ENCODE results near the gene PVR. TPM values are rescaled to one million over a fixed set of nuclear protein-coding genes. Genes with fewer than 3 reads are reported as not detected.
"Not testable (repeated sequence)": the region's sequence is repeated elsewhere in the genome, so short reads cannot be mapped to it uniquely, and the experiment has no call there.

Gene PVR
- total RNA-seq, 2 donors from 2014 or later, result 21.2 to 31.6 TPM

GRCh38 chr19:44707794-44708193 is 64.1 kb downstream of the PVR start:
- no peaks in the 10 kb centered on the region for H3K4me1 Mint-ChIP-seq
- no peaks in the 10 kb centered on the region for H3K36me3 Mint-ChIP-seq (ENCODE audit: low read depth)
- 95 to 96% methylated on average over 9 to 20 of the region's 20 CpGs for WGBS, 2 experiments (ENCODE audit: insufficient coverage in 1 of 2, insufficient read length in 1 of 2)
- Histone ChIP-seq H3K27me3 (ENCODE audit: control insufficient read depth, insufficient read depth, low read length, poor library complexity, severe bottlenecking) (no peaks in the 10 kb centered on the region), H3K27ac (ENCODE audit: low read depth, low read length) (no peak overlapping the region), H3K9me3 (ENCODE audit: control insufficient read depth, low read length) (no peaks in the 10 kb centered on the region), H3K4me1 (ENCODE audit: control insufficient read depth, insufficient read depth, low read length) (no peaks in the 10 kb centered on the region), H3K9ac (ENCODE audit: extremely low read depth, low read length, poor library complexity, severe bottlenecking) (no peak overlapping the region), H3K36me3 (ENCODE audit: control insufficient read depth, insufficient read depth, low read length) (no peaks in the 10 kb centered on the region), H3K4me3 (ENCODE audit: low read length) (no peak overlapping the region)
- DNase-seq, result no peak
- TF ChIP-seq, protein P1, sequence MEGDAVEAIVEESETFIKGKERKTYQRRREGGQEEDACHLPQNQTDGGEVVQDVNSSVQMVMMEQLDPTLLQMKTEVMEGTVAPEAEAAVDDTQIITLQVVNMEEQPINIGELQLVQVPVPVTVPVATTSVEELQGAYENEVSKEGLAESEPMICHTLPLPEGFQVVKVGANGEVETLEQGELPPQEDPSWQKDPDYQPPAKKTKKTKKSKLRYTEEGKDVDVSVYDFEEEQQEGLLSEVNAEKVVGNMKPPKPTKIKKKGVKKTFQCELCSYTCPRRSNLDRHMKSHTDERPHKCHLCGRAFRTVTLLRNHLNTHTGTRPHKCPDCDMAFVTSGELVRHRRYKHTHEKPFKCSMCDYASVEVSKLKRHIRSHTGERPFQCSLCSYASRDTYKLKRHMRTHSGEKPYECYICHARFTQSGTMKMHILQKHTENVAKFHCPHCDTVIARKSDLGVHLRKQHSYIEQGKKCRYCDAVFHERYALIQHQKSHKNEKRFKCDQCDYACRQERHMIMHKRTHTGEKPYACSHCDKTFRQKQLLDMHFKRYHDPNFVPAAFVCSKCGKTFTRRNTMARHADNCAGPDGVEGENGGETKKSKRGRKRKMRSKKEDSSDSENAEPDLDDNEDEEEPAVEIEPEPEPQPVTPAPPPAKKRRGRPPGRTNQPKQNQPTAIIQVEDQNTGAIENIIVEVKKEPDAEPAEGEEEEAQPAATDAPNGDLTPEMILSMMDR (conservative IDR thresholded peaks at IDR 0.05), result no peak
- H3K27ac Mint-ChIP-seq, result no peak overlapping the region
- peaks cover 2% of the 10 kb centered on the region for H3K27me3 Mint-ChIP-seq (ENCODE audit: insufficient read depth)
- no peaks in the 10 kb centered on the region for H3K9me3 Mint-ChIP-seq
- no peak overlapping the region for H3K4me3 Mint-ChIP-seq

DNA sequence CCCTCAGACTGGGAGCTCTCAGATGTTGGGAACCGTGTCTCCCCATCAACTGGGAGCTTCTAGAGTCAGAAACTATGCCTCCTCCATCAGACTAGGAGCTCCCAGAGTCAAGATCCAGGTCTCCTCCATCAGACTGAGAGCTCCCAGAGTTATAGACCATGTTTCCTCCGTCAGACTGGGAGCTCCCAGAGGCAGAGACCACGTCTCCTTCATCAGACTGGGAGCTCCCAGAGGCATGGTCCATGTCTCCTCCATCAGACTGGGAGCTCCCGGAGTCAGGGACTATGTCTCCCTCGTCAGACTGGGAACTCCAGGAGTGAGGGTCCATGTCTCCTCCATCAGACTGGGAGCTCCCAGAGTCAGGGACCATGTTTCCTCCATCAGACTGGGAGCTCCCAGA is 65.2 kb downstream of the PVR start:
- Mint-ChIP-seq H3K4me3 (no peak overlapping the region), H3K36me3 (ENCODE audit: low read depth) (no peaks in the 10 kb centered on the region), H3K27me3 (ENCODE audit: insufficient read depth) (peaks cover 2% of the 10 kb centered on the region), H3K4me1 (no peaks in the 10 kb centered on the region), H3K27ac (no peak overlapping the region), H3K9me3 (peaks cover 2% of the 10 kb centered on the region)
- Histone ChIP-seq H3K4me3 (ENCODE audit: low read length) (no peak overlapping the region), H3K9me3 (ENCODE audit: control insufficient read depth, low read length) (no peaks in the 10 kb centered on the region), H3K9ac (ENCODE audit: extremely low read depth, low read length, poor library complexity, severe bottlenecking) (no peak overlapping the region), H3K4me1 (ENCODE audit: control insufficient read depth, insufficient read depth, low read length) (no peaks in the 10 kb centered on the region), H3K36me3 (ENCODE audit: control insufficient read depth, insufficient read depth, low read length) (no peaks in the 10 kb centered on the region), H3K27me3 (ENCODE audit: control insufficient read depth, insufficient read depth, low read length, poor library complexity, severe bottlenecking) (no peaks in the 10 kb centered on the region), H3K27ac (ENCODE audit: low read depth, low read length) (no peak overlapping the region)
- TF ChIP-seq, protein P1 (conservative IDR thresholded peaks at IDR 0.05), result no peak
- WGBS, 2 experiments (ENCODE audit: insufficient coverage in 1 of 2, insufficient read length in 1 of 2), result 73 to 89% methylated on average over 4 to 5 of the region's 5 CpGs
- DNase-seq, result no peak

- not testable (repeated sequence) for H3K36me3 Mint-ChIP-seq (ENCODE audit: low read depth); H3K27me3 ChIP-seq (ENCODE audit: control insufficient read depth, insufficient read depth, low read length, poor library complexity, severe bottlenecking); H3K9ac ChIP-seq (ENCODE audit: extremely low read depth, low read length, poor library complexity, severe bottlenecking); H3K27me3 Mint-ChIP-seq (ENCODE audit: insufficient read depth); H3K4me1 Mint-ChIP-seq; H3K36me3 ChIP-seq (ENCODE audit: control insufficient read depth, insufficient read depth, low read length); DNase-seq; H3K9me3 Mint-ChIP-seq; H3K4me3 ChIP-seq (ENCODE audit: low read length); H3K4me1 ChIP-seq (ENCODE audit: control insufficient read depth, insufficient read depth, low read length); H3K27ac ChIP-seq (ENCODE audit: low read depth, low read length); H3K9me3 ChIP-seq (ENCODE audit: control insufficient read depth, low read length); H3K4me3 Mint-ChIP-seq; H3K27ac Mint-ChIP-seq
- 91 to 100% methylated on average over 1 to 4 of the region's 4 CpGs for WGBS, 2 experiments (ENCODE audit: insufficient coverage in 1 of 2, insufficient read length in 1 of 2)
Measured at GRCh38 chr19:44709434-44710266, 65.9 kb downstream of the PVR start.

All from endodermal cell (in vitro differentiated cells).